Measurements from ENCODE around the gene RPS2. TPM values are rescaled to one million over a fixed set of nuclear protein-coding genes. Genes with fewer than 3 reads are reported as not detected.

RPS2 gene
- total and polyA plus RNA-seq, 2 of the 8 experiments (the other 6 are each of a cell fraction or from before 2014, with no cell fraction given) = 4,042 to 16,783 TPM

DNA sequence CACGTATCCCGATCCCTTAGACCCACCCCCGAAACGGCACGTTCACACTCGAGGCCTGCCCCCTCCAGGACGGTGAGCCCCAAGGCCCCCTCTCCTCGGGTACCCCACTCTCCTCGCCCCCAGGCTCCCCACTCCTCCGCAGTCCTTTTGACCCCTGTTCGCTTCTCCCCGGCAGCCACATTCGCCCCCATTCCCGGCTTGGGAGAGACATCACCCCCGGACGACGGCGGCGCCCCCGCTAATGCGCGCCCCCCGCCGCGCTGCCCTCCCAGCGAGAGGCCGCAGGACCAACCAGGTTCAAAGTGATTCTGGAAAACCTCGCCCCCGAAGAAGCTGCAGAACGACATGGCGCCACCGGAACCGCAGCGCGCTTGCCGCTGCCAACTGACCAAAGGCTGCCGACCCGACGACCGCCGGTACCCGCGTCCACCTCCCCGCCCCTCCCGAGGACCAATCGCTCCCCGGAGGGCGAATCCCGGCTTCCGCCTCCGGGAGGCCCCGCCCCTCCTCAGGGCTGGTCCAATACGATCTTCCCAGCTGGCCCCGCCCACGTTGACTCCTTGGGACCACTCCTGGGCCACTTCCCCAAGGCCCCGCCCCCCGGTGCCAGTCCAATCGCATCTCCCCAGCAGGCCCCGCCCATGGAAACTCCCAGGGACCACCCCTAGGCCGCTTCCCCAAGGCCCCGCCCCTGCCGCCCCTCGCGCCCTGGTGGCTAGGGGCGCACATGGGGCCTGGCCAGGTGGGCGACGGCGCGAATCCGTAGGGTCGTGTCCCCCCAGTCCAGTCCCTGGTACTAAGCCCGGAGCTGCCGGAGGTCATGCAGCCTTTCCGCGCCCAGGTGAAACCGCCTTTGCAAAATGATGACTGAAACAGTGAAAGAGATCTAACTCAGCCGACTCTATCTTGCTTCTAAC is 21.6 kb downstream of the RPS2 start, which contains the start of gene MSRB1 (continued):
- 0 out of 2 replicates have a peak, but pooled peaks have one; percentile 25 for TF ChIP-seq GABPA (IDR thresholded peaks at IDR 0.05; ENCODE audit: borderline replicate concordance, insufficient read depth, low read length)
- no peak for TF ChIP-seq CHD1 (IDR thresholded peaks at IDR 0.05; ENCODE audit: low read depth, low read length)
- TF ChIP-seq SIN3A (conservative IDR thresholded peaks at IDR 0.05 in 1 of 2, IDR thresholded peaks at IDR 0.05 in 1 of 2; ENCODE audit: low read depth in 1 of 2, low read length in 2 of 2) = peak in 1 of 2 experiments; percentile 43; a peak in 1 of 4 replicates
- peak; percentile 87 for TF ChIP-seq PHF8 (conservative IDR thresholded peaks at IDR 0.05; ENCODE audit: low read depth, low read length)
- no peak for TF ChIP-seq NRF1 (IDR thresholded peaks at IDR 0.05; ENCODE audit: low read depth, low read length)
- no peak for TF ChIP-seq EGR1 (IDR thresholded peaks at IDR 0.05; ENCODE audit: borderline replicate concordance, low read depth, low read length)
- no peak for TF ChIP-seq YY1 (IDR thresholded peaks at IDR 0.05; ENCODE audit: low read depth, low read length)
- no peak for TF ChIP-seq BRCA1 (IDR thresholded peaks at IDR 0.05; ENCODE audit: low read depth, low read length)
- TF ChIP-seq KDM5A (IDR thresholded peaks at IDR 0.05; ENCODE audit: low read length) = no peak
- peak; percentile 58 for TF ChIP-seq POLR2AphosphoS5 (IDR thresholded peaks at IDR 0.05; ENCODE audit: low read depth, low read length)
- TF ChIP-seq, protein P1, sequence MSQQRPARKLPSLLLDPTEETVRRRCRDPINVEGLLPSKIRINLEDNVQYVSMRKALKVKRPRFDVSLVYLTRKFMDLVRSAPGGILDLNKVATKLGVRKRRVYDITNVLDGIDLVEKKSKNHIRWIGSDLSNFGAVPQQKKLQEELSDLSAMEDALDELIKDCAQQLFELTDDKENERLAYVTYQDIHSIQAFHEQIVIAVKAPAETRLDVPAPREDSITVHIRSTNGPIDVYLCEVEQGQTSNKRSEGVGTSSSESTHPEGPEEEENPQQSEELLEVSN (IDR thresholded peaks at IDR 0.05) = peak; percentile 92
- peak; percentile 12 for TF ChIP-seq TAF7 (optimal IDR thresholded peaks at IDR 0.05; ENCODE audit: borderline replicate concordance, low read depth, low read length)
- no peak for TF ChIP-seq CBX5 (IDR thresholded peaks at IDR 0.05; ENCODE audit: low read depth, low read length)
- TF ChIP-seq TBP (IDR thresholded peaks at IDR 0.05; ENCODE audit: low read depth, low read length) = peak; percentile 74
- TF ChIP-seq SP4 (IDR thresholded peaks at IDR 0.05; ENCODE audit: low read length) = peak; percentile 73; the same call in 1 of the 2 replicates

All from H1 (cell line).